Activated naive CD4-positive, alpha-beta T cell treated with anti-CD3 and anti-CD28 coated beads, Interleukin-2, amount 50 U/mL, for 24 hours (primary cell): Measurements from ENCODE around the gene BARX2.

Experiments used
- H3K27ac Mint-ChIP-seq: one replicate; pipeline ENCODE4 v1.8.0; 2021; ENCODE audit warnings: mild to moderate bottlenecking, mixed read lengths
- H3K27me3 Mint-ChIP-seq: one replicate; pipeline ENCODE4 v1.8.0; 2021; ENCODE audit warnings: mixed read lengths
- H3K36me3 Mint-ChIP-seq: one replicate; pipeline ENCODE4 v1.8.0; 2021; ENCODE audit warnings: mixed read lengths
- H3K4me1 Mint-ChIP-seq: one replicate; pipeline ENCODE4 v1.8.0; 2021; ENCODE audit warnings: mixed read lengths
- H3K4me3 Mint-ChIP-seq: one replicate; pipeline ENCODE4 v1.8.0; 2021; ENCODE audit warnings: mild to moderate bottlenecking, mixed read lengths
- H3K9me3 Mint-ChIP-seq: one replicate; pipeline ENCODE4 v1.8.0; 2021; ENCODE audit warnings: mixed read lengths

Gene BARX2

DNA sequence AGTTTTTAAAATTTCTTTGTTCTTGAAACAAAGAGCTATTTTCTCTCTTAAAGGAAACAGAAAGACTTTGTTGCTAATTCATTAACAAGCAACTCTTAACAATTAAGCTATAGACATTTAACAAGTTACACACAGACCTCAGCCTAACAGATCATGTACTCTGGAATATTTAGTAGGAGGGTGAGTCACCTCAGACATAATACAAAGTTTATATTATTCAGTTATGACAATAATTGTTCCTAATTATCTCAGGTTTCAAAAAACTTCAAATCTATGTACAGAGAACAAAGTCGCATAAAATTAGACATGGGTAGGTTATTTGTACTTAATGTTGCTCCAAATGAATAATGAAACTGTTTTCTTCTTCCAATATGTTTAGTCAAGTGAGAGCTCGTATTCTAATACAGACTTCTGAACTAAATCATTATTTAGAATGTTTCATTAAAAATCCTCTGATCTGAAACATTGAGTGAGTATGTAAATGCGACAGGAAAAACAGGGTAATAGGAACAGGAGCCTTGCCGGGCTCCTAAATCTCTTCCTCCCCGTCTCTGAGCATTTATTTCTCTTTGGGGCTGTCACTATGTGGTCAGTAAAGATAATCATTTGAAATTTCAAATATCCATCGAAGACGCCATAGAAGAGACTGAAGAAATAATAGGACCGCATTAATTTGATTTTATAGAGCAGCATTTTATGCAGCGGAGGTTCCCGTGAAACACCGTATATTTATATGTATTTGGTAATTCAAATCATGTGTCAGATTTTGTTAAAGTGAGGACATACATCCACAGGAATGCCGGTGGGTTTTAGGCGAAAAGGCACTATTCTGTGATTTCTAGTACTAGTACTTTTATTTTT lies 8.7 kb upstream of the BARX2 start:
- Mint-ChIP-seq H3K27me3 (peaks cover 44% of the 10 kb centered on the region), H3K4me3 (no peak overlapping the region), H3K9me3 (no peaks in the 10 kb centered on the region), H3K36me3 (no peaks in the 10 kb centered on the region), H3K4me1 (peaks cover 2% of the 10 kb centered on the region), H3K27ac (no peak overlapping the region)

DNA sequence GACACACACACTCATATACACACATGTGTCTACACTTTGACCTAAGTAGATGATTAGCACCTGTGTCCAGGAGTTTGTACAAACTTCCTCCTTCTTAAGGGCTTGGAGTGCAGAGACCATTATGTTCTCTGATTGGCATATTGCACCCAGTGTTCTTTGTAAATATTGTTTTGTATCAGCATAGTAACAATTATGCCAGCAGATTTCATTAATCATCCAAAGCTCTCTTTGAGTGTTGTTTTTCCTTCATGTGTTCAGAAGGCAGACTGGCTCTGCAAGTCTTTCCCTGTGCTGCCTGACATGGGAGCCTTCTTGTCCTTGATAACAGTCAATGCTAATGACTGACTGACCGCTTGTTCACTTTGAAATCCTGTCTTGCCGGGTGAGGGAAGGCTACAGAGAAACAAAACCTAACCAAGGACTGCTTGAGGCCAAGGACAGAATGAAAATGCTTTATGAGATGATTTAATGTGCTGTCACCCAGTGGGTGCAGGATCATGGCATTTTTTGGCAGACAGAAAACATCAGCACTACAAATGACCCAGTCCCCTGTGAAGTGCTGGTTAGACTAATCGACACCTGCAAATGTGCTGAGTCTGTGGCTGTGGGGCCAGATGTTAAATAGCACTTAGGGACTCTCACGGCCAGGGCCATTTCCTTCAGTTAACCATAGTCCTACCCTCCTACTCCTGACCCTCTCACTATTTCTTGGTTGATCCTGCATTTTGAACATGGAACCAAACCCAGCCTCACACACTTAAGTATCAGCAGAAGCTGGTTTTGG lies 6.6 kb upstream of the BARX2 start:
- H3K4me3 Mint-ChIP-seq: no peak overlapping the region
- H3K9me3 Mint-ChIP-seq: no peaks in the 10 kb centered on the region
- H3K4me1 Mint-ChIP-seq: peaks cover 15% of the 10 kb centered on the region
- no peaks in the 10 kb centered on the region for H3K36me3 Mint-ChIP-seq
- peaks cover 58% of the 10 kb centered on the region for H3K27me3 Mint-ChIP-seq
- no peak overlapping the region for H3K27ac Mint-ChIP-seq

GRCh38 chr11:129370715-129371114 lies 4.9 kb upstream of the BARX2 start:
- Mint-ChIP-seq H3K36me3 (no peaks in the 10 kb centered on the region), H3K4me3 (no peak overlapping the region), H3K27ac (no peak overlapping the region), H3K27me3 (peaks cover 67% of the 10 kb centered on the region), H3K9me3 (no peaks in the 10 kb centered on the region), H3K4me1 (peaks cover 25% of the 10 kb centered on the region)

DNA sequence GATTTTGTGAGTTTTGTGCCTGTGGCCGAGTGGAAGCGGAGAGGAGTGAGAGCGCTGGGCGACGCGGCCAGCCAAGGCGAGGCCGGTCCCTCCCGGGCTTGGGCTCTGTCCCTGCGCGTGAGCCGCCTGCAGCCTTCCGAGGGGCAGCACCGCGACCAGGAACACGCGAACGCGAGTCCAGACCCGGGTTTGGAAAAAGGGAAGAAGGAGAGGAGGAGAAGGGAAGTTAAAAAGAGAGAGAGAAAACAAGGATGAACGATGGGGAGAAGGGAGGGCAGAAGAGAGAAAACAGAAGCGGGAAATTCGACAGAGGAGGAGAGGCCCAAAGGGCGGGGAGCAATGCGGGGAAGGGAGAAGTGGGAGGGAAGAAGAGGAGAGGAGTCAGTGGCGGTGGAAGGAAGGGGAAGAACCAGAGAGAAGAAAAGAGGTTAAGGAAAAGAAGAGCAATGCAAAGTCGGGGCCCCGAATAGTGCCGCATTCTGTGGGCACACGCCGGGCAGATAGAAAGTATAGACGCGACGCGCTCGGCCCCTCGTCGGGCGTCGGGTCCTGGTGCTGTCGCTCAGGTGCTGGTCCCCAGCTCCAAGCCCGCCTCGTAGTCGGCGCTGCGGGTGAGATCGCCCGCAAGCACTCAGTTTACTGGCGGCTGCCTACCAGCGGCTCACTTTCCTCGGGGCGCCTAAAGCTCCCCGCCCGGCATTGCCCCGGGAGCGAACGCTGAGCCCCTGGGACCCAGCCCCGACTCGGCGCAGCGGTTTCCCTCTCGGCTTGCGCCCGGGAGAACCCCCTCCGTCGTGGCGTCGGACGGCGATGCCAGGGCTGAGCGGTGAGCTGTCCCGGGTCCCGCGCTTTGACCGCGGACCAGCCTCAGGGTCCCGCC lies 2.8 kb upstream of the BARX2 start:
- H3K27me3 Mint-ChIP-seq: peaks cover 66% of the 10 kb centered on the region
- no peaks in the 10 kb centered on the region for H3K9me3 Mint-ChIP-seq
- peak overlapping the region; percentile 61 for H3K4me3 Mint-ChIP-seq
- peak overlapping the region; percentile 46 for H3K27ac Mint-ChIP-seq
- H3K4me1 Mint-ChIP-seq: peaks cover 32% of the 10 kb centered on the region
- no peaks in the 10 kb centered on the region for H3K36me3 Mint-ChIP-seq

GRCh38 chr11:129373489-129373953 lies 2.1 kb upstream of the BARX2 start:
- no peak overlapping the region for H3K27ac Mint-ChIP-seq
- peaks cover 67% of the 10 kb centered on the region for H3K27me3 Mint-ChIP-seq
- peak overlapping the region; percentile 47 for H3K4me3 Mint-ChIP-seq
- H3K4me1 Mint-ChIP-seq: peaks cover 32% of the 10 kb centered on the region
- H3K36me3 Mint-ChIP-seq: no peaks in the 10 kb centered on the region
- no peaks in the 10 kb centered on the region for H3K9me3 Mint-ChIP-seq

DNA sequence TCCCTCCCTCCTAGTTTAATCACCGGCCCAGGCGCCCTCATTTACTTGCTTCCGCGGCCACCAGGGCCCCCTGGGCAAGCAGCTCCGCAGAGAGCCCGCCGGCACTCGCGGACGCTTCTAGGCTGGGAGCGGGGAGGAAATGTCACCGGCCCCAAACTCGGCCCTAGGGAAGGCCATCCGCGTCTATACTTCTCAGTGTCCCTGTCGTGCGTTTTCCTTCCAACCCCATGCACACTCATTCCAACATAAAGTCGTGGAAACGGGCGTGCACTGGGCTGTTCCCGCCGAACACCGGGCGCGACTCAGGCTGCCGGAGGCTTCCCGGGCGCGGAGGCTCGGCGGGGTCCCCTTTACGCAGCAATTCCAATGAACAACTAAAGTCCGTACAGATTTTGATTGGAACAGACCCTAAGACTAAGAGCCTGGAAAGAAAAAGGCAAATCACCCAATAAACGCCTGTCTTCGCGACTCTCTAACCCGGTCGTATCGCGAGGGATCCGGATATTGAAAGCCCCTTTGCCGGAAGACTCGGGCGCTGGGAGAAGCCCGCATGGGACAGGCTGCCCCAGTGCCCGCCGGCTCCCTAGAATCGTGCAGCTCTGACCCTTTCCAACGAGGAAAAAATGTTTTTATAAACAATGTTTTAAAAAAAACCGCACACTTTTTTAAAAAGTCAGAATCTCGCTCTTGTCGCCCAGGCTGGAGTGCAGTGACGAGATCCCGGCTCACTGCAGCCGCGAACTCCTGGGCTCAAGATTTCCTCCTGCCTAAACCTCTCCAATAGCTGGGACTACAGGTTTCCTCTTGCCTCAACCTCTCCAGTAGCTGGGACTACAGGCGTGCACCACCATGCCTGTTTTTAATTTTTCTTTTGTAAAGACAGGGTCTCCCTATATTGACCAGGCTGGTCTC lies 1.3 kb upstream of the BARX2 start:
- no peak overlapping the region for H3K27ac Mint-ChIP-seq
- peaks cover 32% of the 10 kb centered on the region for H3K4me1 Mint-ChIP-seq
- peak overlapping the region; percentile 70 for H3K4me3 Mint-ChIP-seq

DNA sequence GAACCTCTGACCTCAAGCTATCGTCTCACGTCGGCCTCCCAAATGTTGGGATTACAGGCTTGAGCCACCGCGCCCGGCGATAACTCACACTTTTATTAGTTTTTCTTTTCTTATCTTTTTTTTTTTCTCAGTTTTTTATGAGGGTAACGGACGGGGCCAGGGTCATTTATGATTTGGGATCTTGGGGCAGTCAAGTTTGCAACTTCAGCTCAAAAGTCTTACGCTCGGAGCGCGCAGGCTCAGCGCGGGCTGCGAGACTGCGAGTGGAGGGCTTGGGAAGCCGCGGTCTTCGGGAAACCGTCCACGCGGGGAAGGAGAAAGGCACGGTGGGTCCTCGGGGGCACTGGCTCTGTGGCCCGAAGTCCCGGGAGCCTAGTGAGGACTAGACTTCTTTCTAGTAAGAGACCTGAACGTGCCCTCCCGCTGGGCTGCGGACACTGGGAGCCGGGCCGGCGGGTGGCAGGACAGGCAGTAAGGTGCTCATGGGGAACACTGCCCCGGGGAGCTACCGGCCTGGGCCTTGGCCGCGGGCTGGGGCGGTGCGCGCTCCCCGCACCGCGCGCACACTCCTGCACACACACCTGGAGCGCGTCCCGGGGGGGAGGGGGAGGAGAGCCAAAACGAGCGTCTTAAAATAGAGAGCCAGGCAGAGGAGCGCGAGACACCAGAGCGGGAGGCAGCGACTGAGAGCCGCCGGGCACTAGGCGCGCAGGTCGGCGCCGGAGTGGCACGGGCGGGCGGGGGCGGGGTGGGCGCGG lies 476 bp upstream of the BARX2 start:
- no peak overlapping the region for H3K27ac Mint-ChIP-seq
- H3K36me3 Mint-ChIP-seq: no peaks in the 10 kb centered on the region
- peaks cover 66% of the 10 kb centered on the region for H3K27me3 Mint-ChIP-seq
- peak overlapping the region; percentile 70 for H3K4me3 Mint-ChIP-seq
- H3K9me3 Mint-ChIP-seq: no peaks in the 10 kb centered on the region
- peaks cover 32% of the 10 kb centered on the region for H3K4me1 Mint-ChIP-seq

More for the DNA sequence above, 1.3 kb upstream of the BARX2 start:
- Mint-ChIP-seq H3K27me3 (peaks cover 63% of the 10 kb centered on the region), H3K36me3 (no peaks in the 10 kb centered on the region), H3K9me3 (no peaks in the 10 kb centered on the region)

GRCh38 chr11:129376658-129377341 lies 1.2 kb downstream of the BARX2 start:
- H3K4me1 Mint-ChIP-seq: peaks cover 32% of the 10 kb centered on the region
- no peaks in the 10 kb centered on the region for H3K36me3 Mint-ChIP-seq
- peaks cover 58% of the 10 kb centered on the region for H3K27me3 Mint-ChIP-seq
- H3K27ac Mint-ChIP-seq: no peak overlapping the region
- peak overlapping the region; percentile 62 for H3K4me3 Mint-ChIP-seq
- H3K9me3 Mint-ChIP-seq: no peaks in the 10 kb centered on the region

DNA sequence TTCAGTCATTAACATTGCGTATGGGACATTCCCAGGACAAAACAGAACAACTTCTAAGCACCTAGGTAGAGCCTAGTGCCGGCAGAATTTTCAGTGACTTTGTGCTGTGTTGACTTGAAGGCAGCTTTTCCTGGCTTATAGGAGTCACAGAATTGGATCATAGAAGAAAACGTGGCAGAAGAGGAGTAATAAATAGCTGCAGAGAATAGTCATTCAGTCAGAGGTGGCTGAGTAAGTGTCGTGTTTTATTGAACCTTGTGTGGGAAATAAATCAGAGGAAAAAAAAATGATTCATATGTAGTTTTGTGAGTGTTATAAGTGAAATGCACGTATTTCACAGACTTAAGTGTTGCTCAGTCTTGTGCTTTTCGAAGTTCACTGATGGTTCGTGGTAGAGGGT lies 2.1 kb downstream of the BARX2 start:
- Mint-ChIP-seq H3K27me3 (peaks cover 53% of the 10 kb centered on the region), H3K4me1 (peaks cover 23% of the 10 kb centered on the region), H3K36me3 (no peaks in the 10 kb centered on the region), H3K27ac (no peak overlapping the region), H3K9me3 (no peaks in the 10 kb centered on the region), H3K4me3 (no peak overlapping the region)

GRCh38 chr11:129380413-129380812 lies 4.8 kb downstream of the BARX2 start:
- Mint-ChIP-seq H3K27ac (no peak overlapping the region), H3K36me3 (no peaks in the 10 kb centered on the region), H3K9me3 (no peaks in the 10 kb centered on the region), H3K4me1 (peaks cover 7% of the 10 kb centered on the region), H3K4me3 (no peak overlapping the region), H3K27me3 (peaks cover 48% of the 10 kb centered on the region)

DNA sequence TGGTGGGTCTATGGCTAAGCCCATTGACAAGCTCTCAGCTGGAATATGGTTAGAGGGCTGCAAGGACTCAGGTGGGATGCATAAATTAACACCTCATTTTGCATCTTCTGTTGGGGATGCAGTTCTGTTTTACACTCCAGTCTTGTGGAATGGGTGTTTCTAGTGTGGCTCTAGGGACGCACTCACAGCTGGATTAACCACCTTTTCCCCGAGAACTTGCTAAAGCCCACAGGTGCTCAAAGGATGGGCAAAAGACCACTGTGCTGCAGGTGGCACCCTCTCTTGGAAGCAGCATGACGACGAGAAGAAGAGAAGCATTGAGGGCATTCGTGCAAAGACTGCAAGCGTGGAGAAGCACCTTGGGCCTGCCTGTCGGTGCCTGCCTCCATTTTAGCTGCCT lies 6.9 kb downstream of the BARX2 start:
- Mint-ChIP-seq H3K4me1 (no peaks in the 10 kb centered on the region), H3K27me3 (peaks cover 41% of the 10 kb centered on the region), H3K4me3 (no peak overlapping the region), H3K9me3 (no peaks in the 10 kb centered on the region), H3K36me3 (no peaks in the 10 kb centered on the region), H3K27ac (no peak overlapping the region)

DNA sequence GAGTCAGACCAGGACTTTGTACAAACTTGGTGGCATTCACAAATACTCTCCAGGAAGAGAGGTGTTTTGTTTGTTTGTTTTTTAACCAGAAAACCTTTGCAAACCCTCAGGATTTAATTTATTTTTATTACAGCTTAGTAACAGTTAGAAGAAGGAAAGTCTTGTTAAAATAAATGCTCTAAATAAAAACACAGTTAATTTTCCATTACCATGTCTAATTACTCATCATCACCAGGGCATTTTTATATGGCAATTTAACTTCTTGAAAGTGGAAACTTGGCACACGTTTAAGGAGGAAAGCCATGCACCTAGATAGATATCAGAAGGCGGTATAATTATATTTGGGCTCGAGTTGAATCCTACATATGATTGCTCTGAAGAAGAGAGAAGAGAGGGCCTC lies 7.4 kb downstream of the BARX2 start:
- Mint-ChIP-seq H3K36me3 (no peaks in the 10 kb centered on the region), H3K27ac (no peak overlapping the region), H3K9me3 (no peaks in the 10 kb centered on the region), H3K27me3 (peaks cover 40% of the 10 kb centered on the region), H3K4me3 (no peak overlapping the region), H3K4me1 (no peaks in the 10 kb centered on the region)

GRCh38 chr11:129383502-129383901 lies 7.9 kb downstream of the BARX2 start:
- Mint-ChIP-seq H3K4me1 (no peaks in the 10 kb centered on the region), H3K4me3 (no peak overlapping the region), H3K27me3 (peaks cover 43% of the 10 kb centered on the region), H3K9me3 (no peaks in the 10 kb centered on the region), H3K36me3 (no peaks in the 10 kb centered on the region), H3K27ac (no peak overlapping the region)
